H1 (cell line): ENCODE data around the gene PRKCH. TPM values are rescaled to one million over a fixed set of nuclear protein-coding genes. Genes with fewer than 3 reads are reported as not detected.

Experiments
- CTCF ChIA-PET: fragments of 300-600 bp; sonication (Branson Sonifier 250); formaldehyde crosslinking; loops from one replicate; lab custom pipeline; 2021; ENCODE audit not compliant: partially characterized antibody; lab: Charles Lee
- POLR2A ChIA-PET: fragments of 300-600 bp; sonication (Branson Sonifier 250); formaldehyde crosslinking; loops from one replicate; lab custom pipeline; 2021; ENCODE audit warnings: inconsistent platforms; ENCODE audit not compliant: partially characterized antibody; lab: Charles Lee
- DNase-seq, 2 experiments: peaks; one replicate each; pipeline versions ENCODE4 v3.0.0 to v3.0.0-alpha.2; 2010 to 2022; ENCODE audit warnings: low spot score in 2 of 2, low read depth in 1 of 2, mixed read lengths in 1 of 2
- FAIRE-seq: peaks from 2 replicates; lab custom pipeline; 2011; peaks lifted over from hg19 to GRCh38; lab: Jason Lieb, UNC
- H2AFZ ChIP-seq: 2 replicates; pipeline ENCODE4 v1.8.1; 2012; ENCODE audit warnings: low read length, inconsistent platforms
- H2AK5ac ChIP-seq: 2 replicates; pipeline ENCODE4 v1.6.1; 2013; ENCODE audit warnings: low read depth, low read length
- H2BK120ac ChIP-seq: replicated peaks from 2 replicates; pipeline ENCODE3; 2013; ENCODE audit warnings: low read depth, low read length, inconsistent platforms
- H2BK12ac ChIP-seq: 2 replicates; pipeline ENCODE4 v1.6.1; 2013; ENCODE audit warnings: low read depth, low read length
- H2BK15ac ChIP-seq: 2 replicates; pipeline ENCODE4 v1.6.1; 2013; ENCODE audit warnings: low read length
- H2BK20ac ChIP-seq: 2 replicates; pipeline ENCODE4 v1.6.1; 2013; ENCODE audit warnings: low read length
- H2BK5ac ChIP-seq: 2 replicates; pipeline ENCODE4 v1.6.1; 2013; ENCODE audit warnings: low read depth, low read length
- H3K14ac ChIP-seq: 2 replicates; pipeline ENCODE4 v1.6.1; 2013; ENCODE audit warnings: inconsistent platforms; ENCODE audit not compliant: insufficient read length
- H3K18ac ChIP-seq: 2 replicates; pipeline ENCODE4 v1.6.1; 2013; ENCODE audit warnings: low read length; ENCODE audit errors: extremely low read depth
- H3K23ac ChIP-seq: 2 replicates; pipeline ENCODE4 v1.6.1; 2013; ENCODE audit warnings: inconsistent platforms; ENCODE audit not compliant: insufficient read length
- H3K23me2 ChIP-seq: 2 replicates; pipeline ENCODE4 v1.6.1; 2013; ENCODE audit warnings: low read depth, low read length
- H3K27ac ChIP-seq: 2 replicates; pipeline ENCODE4 v1.6.1; 2011; ENCODE audit warnings: low read depth, low read length, inconsistent platforms
- H3K27me3 ChIP-seq, 4 experiments: replicated peaks in 1 of 4; 1 replicate in 1 of 4; 2 replicates in 3 of 4; pipeline versions ENCODE4 v1.6.1 to v1.8.1; 2011 to 2013; ENCODE audit warnings: low read length in 3 of 4, mild to moderate bottlenecking in 3 of 4, inconsistent platforms in 2 of 4, mixed read lengths in 2 of 4, moderate library complexity in 1 of 4; ENCODE audit not compliant: control insufficient read depth in 3 of 4, insufficient read depth in 3 of 4; ENCODE audit errors: extremely low read depth in 1 of 4
- H3K36me3 ChIP-seq, 4 experiments: 2 replicates each; pipeline versions ENCODE4 v1.6.1 to v1.8.1; 2011 to 2013; ENCODE audit warnings: mild to moderate bottlenecking in 4 of 4, low read length in 3 of 4, moderate library complexity in 2 of 4, control low read depth in 1 of 4, inconsistent platforms in 1 of 4; ENCODE audit not compliant: insufficient read depth in 4 of 4, control insufficient read depth in 2 of 4
- H3K4ac ChIP-seq: replicated peaks from 2 replicates; pipeline ENCODE3; 2013; ENCODE audit warnings: low read length, low read depth, mixed read lengths, inconsistent platforms; ENCODE audit not compliant: insufficient read length
- H3K4me1 ChIP-seq, 4 experiments: replicated peaks in 1 of 4; 1 replicate in 1 of 4; 2 replicates in 3 of 4; pipeline versions ENCODE4 v1.6.1 to v1.8.1; 2011 to 2013; ENCODE audit warnings: low read length in 3 of 4, inconsistent platforms in 2 of 4, mixed read lengths in 1 of 4; ENCODE audit not compliant: insufficient read depth in 4 of 4, control insufficient read depth in 3 of 4
- H3K4me2 ChIP-seq, 2 experiments: 2 replicates each; pipeline versions ENCODE4 v1.6.1 to v1.8.1; 2011 to 2013; ENCODE audit warnings: low read depth in 2 of 2, low read length in 2 of 2, control low read depth in 1 of 2, inconsistent platforms in 1 of 2, mild to moderate bottlenecking in 1 of 2; ENCODE audit not compliant: insufficient read depth in 1 of 2
- H3K4me3 ChIP-seq, 4 experiments: fragments of 200-600, 300-600 bp in 1 of 4; sonication (generic), shearing (Covaris generic), sonication (Bioruptor Twin) in 1 of 4; 2 replicates each; pipeline versions ENCODE4 v1.5.1 to v1.8.1; 2011 to 2016; ENCODE audit warnings: low read length in 4 of 4, low read depth in 3 of 4, control low read depth in 2 of 4, inconsistent platforms in 2 of 4, mild to moderate bottlenecking in 2 of 4, mixed read lengths in 1 of 4, moderate library complexity in 1 of 4; ENCODE audit not compliant: insufficient read depth in 2 of 4; ENCODE audit errors: extremely low read depth in 1 of 4
- H3K56ac ChIP-seq: replicated peaks from 2 replicates; pipeline ENCODE3; 2013; ENCODE audit warnings: low read depth, mild to moderate bottlenecking, mixed read lengths, low read length, inconsistent platforms; ENCODE audit not compliant: insufficient read length
- H3K79me1 ChIP-seq: 2 replicates; pipeline ENCODE4 v1.6.1; 2013; ENCODE audit warnings: low read depth, low read length, control low read depth
- H3K79me2 ChIP-seq, 2 experiments: 2 replicates each; pipeline versions ENCODE4 v1.6.1 to v1.8.1; 2012 to 2013; ENCODE audit warnings: low read length in 2 of 2, mild to moderate bottlenecking in 2 of 2, inconsistent platforms in 1 of 2; ENCODE audit not compliant: insufficient read depth in 2 of 2, control insufficient read depth in 1 of 2
- H3K9ac ChIP-seq, 4 experiments: replicated peaks in 1 of 4; 1 replicate in 1 of 4; 2 replicates in 3 of 4; pipeline versions ENCODE4 v1.6.1 to v1.8.1; 2011 to 2013; ENCODE audit warnings: low read depth in 3 of 4, low read length in 3 of 4, control low read depth in 2 of 4, mild to moderate bottlenecking in 2 of 4, moderate library complexity in 2 of 4, inconsistent platforms in 1 of 4; ENCODE audit errors: extremely low read depth in 1 of 4
- H3K9me3 ChIP-seq, 2 experiments: 2 replicates each; pipeline versions ENCODE4 v1.6.1 to v1.8.1; 2012 to 2013; ENCODE audit warnings: mild to moderate bottlenecking in 2 of 2, moderate library complexity in 2 of 2, control low read depth in 1 of 2, inconsistent platforms in 1 of 2, low read depth in 1 of 2, low read length in 1 of 2, mixed read lengths in 1 of 2; ENCODE audit not compliant: insufficient read depth in 2 of 2
- H4K20me1 ChIP-seq, 2 experiments: replicated peaks in 1 of 2; 2 replicates each; pipeline versions ENCODE3 to v1.8.1; 2011 to 2013; ENCODE audit warnings: inconsistent platforms in 2 of 2, low read length in 2 of 2, mild to moderate bottlenecking in 1 of 2; ENCODE audit not compliant: insufficient read depth in 2 of 2, control insufficient read depth in 1 of 2
- H4K5ac ChIP-seq: 2 replicates; pipeline ENCODE4 v1.6.1; 2013; ENCODE audit warnings: low read length, low read depth, mixed read lengths, inconsistent platforms; ENCODE audit not compliant: insufficient read length
- H4K8ac ChIP-seq: 2 replicates; pipeline ENCODE4 v1.8.0; 2013; ENCODE audit warnings: mild to moderate bottlenecking, moderate library complexity, low read length, inconsistent platforms; ENCODE audit not compliant: insufficient read depth; ENCODE audit errors: extremely low read depth
- H4K91ac ChIP-seq: replicated peaks from 2 replicates; pipeline ENCODE3; 2013; ENCODE audit warnings: low read length, mixed read lengths, inconsistent platforms; ENCODE audit not compliant: insufficient read length
- HDAC6 ChIP-seq: IDR thresholded peaks from one replicate; pipeline ENCODE4 v1.7.1; 2012; ENCODE audit warnings: low read depth, mild to moderate bottlenecking, inconsistent platforms, low read length, moderate library complexity
- POLR2AphosphoS5 ChIP-seq: IDR thresholded peaks from 2 replicates; pipeline ENCODE4 v1.6.1; 2011; ENCODE audit warnings: low read depth, low read length
- RAD21 ChIP-seq, 2 experiments: IDR thresholded peaks in 1 of 2; conservative IDR thresholded peaks in 1 of 2; 2 replicates each; pipeline ENCODE4 v1.6.1; 2011; ENCODE audit warnings: low read depth in 2 of 2, low read length in 2 of 2, improper control_type of control experiment in 1 of 2, inconsistent platforms in 1 of 2, mild to moderate bottlenecking in 1 of 2, moderate library complexity in 1 of 2
- SIRT6 ChIP-seq: IDR thresholded peaks from one replicate; pipeline ENCODE4 v1.7.1; 2012; ENCODE audit warnings: low read length, inconsistent platforms
- SP1 ChIP-seq: IDR thresholded peaks from 2 replicates; pipeline ENCODE4 v1.6.1; 2011; ENCODE audit warnings: low read depth, low read length
- ZNF274 ChIP-seq: IDR thresholded peaks from 2 replicates; pipeline ENCODE4 v1.7.0; 2012; ENCODE audit warnings: low read length, borderline replicate concordance; ENCODE audit errors: extremely low read depth
- WGBS, 2 experiments: shearing (Covaris generic) in 1 of 2; methylation state at CpG; one replicate each; pipeline versions ENCODE4 v1.1.6 to v1.1.7; 2013 to 2015; ENCODE audit warnings: low lambda C conversion rate in 2 of 2, mixed read lengths in 2 of 2, inconsistent platforms in 1 of 2, low coverage in 1 of 2, missing lambda C conversion rate in 1 of 2; ENCODE audit not compliant: insufficient replicate concordance in 2 of 2, insufficient coverage in 1 of 2, insufficient read length in 1 of 2; ENCODE audit errors: extremely low coverage in 1 of 2, missing lambda C conversion rate in 1 of 2; 5-methylcytosine and 5-hydroxymethylcytosine counted together
- polyA plus RNA-seq, 7 experiments: library from polyadenylated mRNA; depleted of rRNA in 3 of 7; stranded (reverse) in 5 of 7; unstranded in 2 of 7; fragments of >200 nt in 5 of 7; fragments of 200-250 nt in 2 of 7; gene quantifications; 1 replicate in 5 of 7; 2 replicates in 1 of 7; 4 replicates in 1 of 7; pipeline versions ENCODE4 v1.2.1 to v1.2.3, GENCODE V29; 2011 to 2013; ENCODE audit warnings: missing spikeins in 2 of 7, mixed read lengths in 2 of 7
- total RNA-seq: library from RNA; stranded (reverse); fragmentation: NEBNext Ultra II Directional; extraction: Animal tissue kit (Norgen Biotek cat#: 25700); gene quantifications from 2 replicates; pipeline ENCODE4 v1.2.1, GENCODE V29; 2021
- TF ChIP-seq, protein P1 (sequence below): IDR thresholded peaks from 2 replicates; pipeline ENCODE4 v1.6.1; 2012; ENCODE audit warnings: inconsistent platforms
- TF ChIP-seq, protein P2 (sequence below), 3 experiments: IDR thresholded peaks; 1 replicate in 2 of 3; 2 replicates in 1 of 3; pipeline versions ENCODE4 v1.5.1 to v1.6.1; 2011; ENCODE audit warnings: low read length in 3 of 3, mild to moderate bottlenecking in 3 of 3, inconsistent platforms in 2 of 3, low read depth in 1 of 3, moderate library complexity in 1 of 3; ENCODE audit not compliant: insufficient read depth in 1 of 3; ENCODE audit errors: control extremely low read depth in 1 of 3

The PRKCH gene
- total and polyA plus RNA-seq, 2 of the 8 experiments (the other 6 are each of a cell fraction or from before 2014, with no cell fraction given) = 6.4 to 7.0 TPM

DNA sequence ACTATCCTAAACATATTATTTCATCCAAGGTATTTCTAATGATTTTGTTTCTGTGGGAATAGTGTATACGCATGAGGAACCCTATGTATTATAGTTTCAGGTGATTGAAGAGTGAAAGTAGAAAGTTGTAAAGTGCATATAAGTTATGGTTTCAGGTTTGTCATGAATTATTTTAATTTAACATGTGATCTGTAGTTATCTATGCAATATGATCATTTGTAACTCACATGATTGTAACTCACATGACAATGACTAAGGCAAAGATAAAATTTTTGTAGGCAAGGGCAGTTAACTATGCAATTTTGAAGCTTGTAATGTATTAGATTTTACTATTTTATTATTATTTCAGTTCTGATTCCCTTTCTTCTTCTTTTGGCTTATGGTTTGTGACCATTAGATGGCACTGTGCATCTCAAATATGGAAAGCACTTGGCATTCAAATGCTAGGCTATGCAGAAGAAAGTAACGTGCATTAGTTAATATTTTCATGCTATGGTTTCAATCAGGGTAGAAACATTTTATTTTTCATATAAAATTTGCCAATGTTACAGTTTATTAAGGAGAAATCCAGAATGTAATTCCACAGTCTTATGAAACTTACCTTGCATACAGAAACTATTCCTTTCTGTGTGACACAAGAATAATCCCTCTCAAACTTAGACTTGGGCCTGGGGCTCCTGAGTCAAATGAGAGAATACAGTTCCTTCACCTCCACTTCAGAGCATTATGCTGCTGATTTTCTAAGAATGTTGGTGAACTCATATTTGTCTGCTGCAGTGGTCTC lies 24.5 kb upstream of the PRKCH start:
- H3K9ac ChIP-seq = no peak overlapping the region
- no peak overlapping the region for H2AFZ ChIP-seq
- no peak overlapping the region for H3K27ac ChIP-seq
- no peak overlapping the region for H3K4me2 ChIP-seq
- H4K8ac ChIP-seq = no peak overlapping the region
- H3K36me3 ChIP-seq = no peaks in the 10 kb centered on the region
- no peak overlapping the region for H4K91ac ChIP-seq
- no peak overlapping the region for H2BK15ac ChIP-seq
- no peak overlapping the region for H2BK12ac ChIP-seq
- no peaks in the 10 kb centered on the region for H3K79me1 ChIP-seq
- H2BK5ac ChIP-seq = no peak overlapping the region
- no peak overlapping the region for H2AK5ac ChIP-seq
- POLR2A ChIA-PET = interaction anchor here (1.0 kb wide), 1 partner anchor 66 kb away, joined by 3 read pairs; no protein-coding TSS in a partner anchor
- no peak overlapping the region for H4K5ac ChIP-seq
- H3K4me1 ChIP-seq = peaks cover 0 to 9% (median 0%) of the 10 kb centered on the region in 4 experiments; a peak in 2 of 7 replicates
- H3K56ac ChIP-seq = no peak overlapping the region
- H3K27me3 ChIP-seq = no peaks in the 10 kb centered on the region
- FAIRE-seq (no peak), DNase-seq (no peak)
- no peak overlapping the region for H3K14ac ChIP-seq
- no peaks in the 10 kb centered on the region for H3K79me2 ChIP-seq
- peak; percentile 63 to 70 for TF ChIP-seq RAD21 (IDR thresholded peaks at IDR 0.05 in 1 of 2, conservative IDR thresholded peaks at IDR 0.05 in 1 of 2; ENCODE audit: low read depth in 2 of 2, low read length in 2 of 2)
- no peak for TF ChIP-seq HDAC6
- TF ChIP-seq POLR2AphosphoS5 = no peak
- TF ChIP-seq SIRT6 = no peak
- TF ChIP-seq, protein P1, sequence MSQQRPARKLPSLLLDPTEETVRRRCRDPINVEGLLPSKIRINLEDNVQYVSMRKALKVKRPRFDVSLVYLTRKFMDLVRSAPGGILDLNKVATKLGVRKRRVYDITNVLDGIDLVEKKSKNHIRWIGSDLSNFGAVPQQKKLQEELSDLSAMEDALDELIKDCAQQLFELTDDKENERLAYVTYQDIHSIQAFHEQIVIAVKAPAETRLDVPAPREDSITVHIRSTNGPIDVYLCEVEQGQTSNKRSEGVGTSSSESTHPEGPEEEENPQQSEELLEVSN = no peak
- TF ChIP-seq SP1 = no peak
- no peak for TF ChIP-seq ZNF274
- TF ChIP-seq, protein P2, sequence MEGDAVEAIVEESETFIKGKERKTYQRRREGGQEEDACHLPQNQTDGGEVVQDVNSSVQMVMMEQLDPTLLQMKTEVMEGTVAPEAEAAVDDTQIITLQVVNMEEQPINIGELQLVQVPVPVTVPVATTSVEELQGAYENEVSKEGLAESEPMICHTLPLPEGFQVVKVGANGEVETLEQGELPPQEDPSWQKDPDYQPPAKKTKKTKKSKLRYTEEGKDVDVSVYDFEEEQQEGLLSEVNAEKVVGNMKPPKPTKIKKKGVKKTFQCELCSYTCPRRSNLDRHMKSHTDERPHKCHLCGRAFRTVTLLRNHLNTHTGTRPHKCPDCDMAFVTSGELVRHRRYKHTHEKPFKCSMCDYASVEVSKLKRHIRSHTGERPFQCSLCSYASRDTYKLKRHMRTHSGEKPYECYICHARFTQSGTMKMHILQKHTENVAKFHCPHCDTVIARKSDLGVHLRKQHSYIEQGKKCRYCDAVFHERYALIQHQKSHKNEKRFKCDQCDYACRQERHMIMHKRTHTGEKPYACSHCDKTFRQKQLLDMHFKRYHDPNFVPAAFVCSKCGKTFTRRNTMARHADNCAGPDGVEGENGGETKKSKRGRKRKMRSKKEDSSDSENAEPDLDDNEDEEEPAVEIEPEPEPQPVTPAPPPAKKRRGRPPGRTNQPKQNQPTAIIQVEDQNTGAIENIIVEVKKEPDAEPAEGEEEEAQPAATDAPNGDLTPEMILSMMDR (IDR thresholded peaks at IDR 0.05; ENCODE audit: control extremely low read depth in 1 of 3, insufficient read depth in 1 of 3, low read depth in 1 of 3, low read length in 3 of 3) = peak in 1 of 3 experiments; percentile 49; a peak in 1 of 4 replicates
- 55% methylated on average over 2 of the region's 2 CpGs; no CpG with 5 or more reads in 1 of the 2 experiments for WGBS, 2 experiments
- no peak overlapping the region for H2BK120ac ChIP-seq
- H3K23ac ChIP-seq = no peak overlapping the region
- H3K18ac ChIP-seq = no peak overlapping the region
- no peak overlapping the region for H2BK20ac ChIP-seq
- H3K23me2 ChIP-seq = no peaks in the 10 kb centered on the region
- CTCF ChIA-PET = interaction anchor here (0.6 to 1.7 kb wide), 16 partner anchors 8 to 418 kb away, joined by 3 to 11 read pairs (median 4); partner anchors contain the start of gene PRKCH
- no peaks in the 10 kb centered on the region for H4K20me1 ChIP-seq
- no peak overlapping the region for H3K4ac ChIP-seq
- no peak overlapping the region for H3K4me3 ChIP-seq
- H3K9me3 ChIP-seq = peaks cover 0 to 5% of the 10 kb centered on the region in 2 experiments; a peak in 1 of 4 replicates
